B cell (primary cell): ENCODE results near the gene SLC13A3. TPM values are rescaled to one million over a fixed set of nuclear protein-coding genes. Genes with fewer than 3 reads are reported as not detected.

Experiments used
- ATAC-seq: fragments of 200-7000 bp; cut with Tn5 transposase; one replicate; pipeline ENCODE4 v1.10.0; 2021; ENCODE audit warnings: low read depth, mild to moderate bottlenecking, moderate number of reproducible peaks, moderate library complexity
- CTCF ChIA-PET: fragments of 350-600 bp; sonication (Branson Sonifier 250); formaldehyde crosslinking; loops from one replicate; lab custom pipeline; 2021; ENCODE audit warnings: antibody characterized with exemption, inconsistent platforms; lab: Charles Lee
- POLR2A ChIA-PET: fragments of 350-600 bp; sonication (Branson Sonifier 250); formaldehyde crosslinking; loops from one replicate; lab custom pipeline; 2021; ENCODE audit warnings: antibody characterized with exemption; lab: Charles Lee
- DNase-seq: peaks from one replicate; pipeline ENCODE4 v3.0.0; 2013
- H2AFZ ChIP-seq: 2 replicates; pipeline ENCODE4 v1.6.1; 2012; ENCODE audit warnings: mild to moderate bottlenecking, low read depth, low read length; ENCODE audit not compliant: insufficient read depth, poor library complexity, severe bottlenecking
- H3K27ac ChIP-seq, 2 donors: 1 replicate in 1 of 2; 2 replicates in 1 of 2; pipeline ENCODE4 v1.5.1; 2012 to 2013; ENCODE audit warnings: low read length in 2 of 2, mild to moderate bottlenecking in 2 of 2, moderate library complexity in 1 of 2
- H3K27me3 ChIP-seq, 4 experiments: fragments of 200-600 bp in 1 of 4; sonication (generic) in 1 of 4; replicated peaks in 1 of 4; 1 replicate in 2 of 4; 2 replicates in 2 of 4; pipeline versions ENCODE4 v1.6.1 to v1.7.0; 2013 to 2016; ENCODE audit warnings: low read length in 3 of 4, mild to moderate bottlenecking in 2 of 4, mixed read lengths in 1 of 4, moderate library complexity in 1 of 4; ENCODE audit not compliant: insufficient read depth in 4 of 4, control insufficient read depth in 3 of 4; ENCODE audit errors: control extremely low read depth in 1 of 4
- H3K36me3 ChIP-seq, 2 experiments: replicated peaks in 1 of 2; 1 replicate in 1 of 2; 2 replicates in 1 of 2; pipeline versions ENCODE4 v1.6.1 to v1.7.1; 2013; ENCODE audit warnings: low read length in 1 of 2; ENCODE audit not compliant: insufficient read depth in 2 of 2, control insufficient read depth in 1 of 2; ENCODE audit errors: control extremely low read depth in 1 of 2, extremely low read depth in 1 of 2
- H3K4me1 ChIP-seq, 2 donors: fragments of 200-600 bp in 1 of 2; sonication (generic) in 1 of 2; 1 replicate in 1 of 2; 2 replicates in 1 of 2; pipeline versions ENCODE4 v1.5.1 to v1.6.1; 2013 to 2017; ENCODE audit warnings: low read length in 2 of 2; ENCODE audit not compliant: control insufficient read depth in 2 of 2, insufficient read depth in 2 of 2
- H3K4me2 ChIP-seq: replicated peaks from 2 replicates; pipeline ENCODE3; 2012; ENCODE audit warnings: mild to moderate bottlenecking, low read depth, low read length; ENCODE audit not compliant: poor library complexity, severe bottlenecking
- H3K4me3 ChIP-seq, 5 experiments: fragments of 200-600 bp in 1 of 5; sonication (generic) in 1 of 5; 1 replicate in 3 of 5; 2 replicates in 2 of 5; pipeline versions ENCODE4 v1.5.1 to v1.7.0; 2011 to 2016; ENCODE audit warnings: low read length in 4 of 5, mild to moderate bottlenecking in 4 of 5, low read depth in 2 of 5, control low read depth in 1 of 5, moderate library complexity in 1 of 5; ENCODE audit not compliant: insufficient read depth in 1 of 5; ENCODE audit errors: control extremely low read depth in 1 of 5, extremely low read depth in 1 of 5
- H3K79me2 ChIP-seq: fragments of 200-600 bp; sonication (generic); one replicate; pipeline ENCODE4 v1.6.0; 2016; ENCODE audit warnings: low read length; ENCODE audit not compliant: control insufficient read depth, insufficient read depth
- H3K9ac ChIP-seq: fragments of 200-600 bp; sonication (generic); 2 replicates; pipeline ENCODE4 v1.6.1; 2017; ENCODE audit warnings: mild to moderate bottlenecking, low read length, moderate library complexity
- H3K9me3 ChIP-seq, 3 donors: one replicate each; pipeline versions ENCODE4 v1.6.1 to v1.7.1; 2013; ENCODE audit warnings: low read length in 2 of 3; ENCODE audit not compliant: control insufficient read depth in 2 of 3, insufficient read depth in 1 of 3; ENCODE audit errors: control extremely low read depth in 1 of 3
- H4K20me1 ChIP-seq: 2 replicates; pipeline ENCODE4 v1.6.0; 2012; ENCODE audit warnings: mild to moderate bottlenecking, low read length; ENCODE audit not compliant: insufficient read depth, control insufficient read depth, poor library complexity, severe bottlenecking
- H3K27ac Mint-ChIP-seq: one replicate; pipeline ENCODE4 v1.8.0; 2021; ENCODE audit warnings: mixed read lengths
- H3K27me3 Mint-ChIP-seq: one replicate; pipeline ENCODE4 v1.8.0; 2021; ENCODE audit warnings: mixed read lengths
- H3K4me1 Mint-ChIP-seq: one replicate; pipeline ENCODE4 v1.8.0; 2021; ENCODE audit warnings: mixed read lengths
- H3K4me3 Mint-ChIP-seq: one replicate; pipeline ENCODE4 v1.8.0; 2021; ENCODE audit warnings: mixed read lengths
- H3K9me3 Mint-ChIP-seq: one replicate; pipeline ENCODE4 v1.8.0; 2022; ENCODE audit warnings: mixed read lengths; ENCODE audit not compliant: insufficient read depth
- CTCF ChIP-seq: fragments of 200-600 bp; IDR thresholded peaks from one replicate; pipeline ENCODE4 v1.8.0; 2022; ENCODE audit warnings: antibody characterized with exemption, mild to moderate bottlenecking
- EZH2 ChIP-seq: IDR thresholded peaks from 2 replicates; pipeline ENCODE4 v1.6.1; 2012; ENCODE audit warnings: borderline replicate concordance, low read depth, mild to moderate bottlenecking, moderate library complexity, low read length; ENCODE audit not compliant: insufficient read depth, poor library complexity, severe bottlenecking
- WGBS: methylation state at CpG from one replicate; pipeline ENCODE4 v1.1.5; 2013; ENCODE audit warnings: missing lambda C conversion rate; ENCODE audit not compliant: insufficient coverage; 5-methylcytosine and 5-hydroxymethylcytosine counted together
- intact Hi-C: fragments of 100-400 bp; cut with micrococcal nuclease; formaldehyde crosslinking; loops from one replicate; pipeline ENCODE4 v1.10.0; 2022
- polyA plus RNA-seq: library from polyadenylated mRNA; depleted of rRNA; stranded (reverse); fragments of >200 nt; gene quantifications from 2 replicates; pipeline ENCODE4 v1.2.3, GENCODE V29; 2012
- total RNA-seq, 2 donors: library from RNA; stranded (reverse); fragments of 120-200 nt in 1 of 2; gene quantifications; 1 replicate in 1 of 2; 2 replicates in 1 of 2; pipeline versions ENCODE4 v1.2.3 to v1.2.4, GENCODE V29; 2013 to 2022

SLC13A3 gene
- total and polyA plus RNA-seq, 2 donors (not counting 1 experiment from before 2014, with no cell fraction given): 0.09 to 0.20 TPM

- Histone ChIP-seq H4K20me1 (no peaks in the 10 kb centered on the region), H3K4me3 (no peak overlapping the region), H3K9me3 (no peaks in the 10 kb centered on the region), H2AFZ (no peak overlapping the region), H3K4me1 (no peaks in the 10 kb centered on the region), H3K27me3 (peaks cover 0 to 7% (median 0%) of the 10 kb centered on the region in 4 experiments), H3K36me3 (no peaks in the 10 kb centered on the region), H3K79me2 (no peaks in the 10 kb centered on the region), H3K9ac (no peak overlapping the region), H3K27ac (no peak overlapping the region), H3K4me2 (no peak overlapping the region)
- Mint-ChIP-seq H3K9me3 (no peaks in the 10 kb centered on the region), H3K4me3 (no peak overlapping the region), H3K27ac (no peak overlapping the region), H3K4me1 (no peaks in the 10 kb centered on the region), H3K27me3 (peaks cover 7% of the 10 kb centered on the region)
- TF ChIP-seq CTCF: no peak
- no peak for TF ChIP-seq EZH2
- ATAC-seq: no peak
- intact Hi-C loops: no loop called here
- DNase-seq: no peak
- CTCF ChIA-PET: no interaction called here
- WGBS: no CpG with 5 or more reads among the region's 1 CpG
- POLR2A ChIA-PET: no interaction called here
Measured at GRCh38 chr20:46590443-46590842, 60.8 kb downstream of the SLC13A3 start.

GRCh38 chr20:46588532-46589511 is 62.4 kb downstream of the SLC13A3 start:
- H3K27ac Mint-ChIP-seq: no peak overlapping the region
- no peak overlapping the region for H3K4me3 Mint-ChIP-seq
- Histone ChIP-seq H4K20me1 (no peaks in the 10 kb centered on the region), H3K79me2 (no peaks in the 10 kb centered on the region), H3K4me2 (no peak overlapping the region), H3K36me3 (no peaks in the 10 kb centered on the region), H3K9me3 (no peaks in the 10 kb centered on the region), H3K27ac (no peak overlapping the region), H3K9ac (no peak overlapping the region), H3K4me3 (no peak overlapping the region), H3K4me1 (no peaks in the 10 kb centered on the region), H2AFZ (no peak overlapping the region), H3K27me3 (peaks cover 0 to 7% (median 1%) of the 10 kb centered on the region in 4 experiments)
- no peaks in the 10 kb centered on the region for H3K4me1 Mint-ChIP-seq
- DNase-seq (no peak), ATAC-seq (no peak)
- 65% methylated on average over 11 of the region's 14 CpGs for WGBS
- ChIA-PET POLR2A (no interaction called here), CTCF (interaction anchor here (0.9 kb wide), 1 partner anchor 27 kb away, joined by 3 read pairs; no protein-coding TSS in a partner anchor)
- H3K27me3 Mint-ChIP-seq: peaks cover 8% of the 10 kb centered on the region
- no peak for TF ChIP-seq EZH2
- no peak for TF ChIP-seq CTCF
- intact Hi-C loops: no loop called here
- H3K9me3 Mint-ChIP-seq: no peaks in the 10 kb centered on the region
